Endothelial cell of umbilical vein (primary cell): Measurements from ENCODE around the gene LDLRAD4.

ENCODE experiments used
- EZH2 ChIP-seq: IDR thresholded peaks from 2 replicates; pipeline ENCODE4 v1.6.1; 2012; ENCODE audit warnings: borderline replicate concordance, low read depth, mild to moderate bottlenecking, moderate library complexity, low read length, inconsistent platforms; ENCODE audit not compliant: severe bottlenecking
- FOS ChIP-seq: IDR thresholded peaks from 2 replicates; pipeline ENCODE4 v1.6.1; 2011; ENCODE audit warnings: mild to moderate bottlenecking, low read length, moderate library complexity, borderline replicate concordance; ENCODE audit not compliant: insufficient read depth
- GATA2 ChIP-seq: IDR thresholded peaks from 2 replicates; pipeline ENCODE4 v1.7.0; 2011; ENCODE audit warnings: low read depth, mild to moderate bottlenecking, moderate library complexity, mixed read lengths, low read length; ENCODE audit not compliant: insufficient read length, insufficient read depth
- JUN ChIP-seq: IDR thresholded peaks from 2 replicates; pipeline ENCODE4 v1.6.1; 2011; ENCODE audit warnings: borderline replicate concordance, low read depth; ENCODE audit not compliant: insufficient read length, insufficient read depth
- POLR2A ChIP-seq: IDR thresholded peaks from 2 replicates; pipeline ENCODE4 v1.6.1; 2012; ENCODE audit warnings: low read depth, mild to moderate bottlenecking, control low read depth, low read length
- POLR2AphosphoS5 ChIP-seq: IDR thresholded peaks from 2 replicates; pipeline ENCODE4 v1.6.1; 2012; ENCODE audit warnings: low read depth, mild to moderate bottlenecking, control low read depth, low read length, moderate library complexity; ENCODE audit not compliant: insufficient read depth
- TF ChIP-seq, protein P1 (sequence below), 2 donors: IDR thresholded peaks; 1 replicate in 1 of 2; 2 replicates in 1 of 2; pipeline ENCODE4 v1.5.1; 2011; ENCODE audit warnings: low read length in 2 of 2, mild to moderate bottlenecking in 2 of 2, moderate library complexity in 2 of 2, control low read depth in 1 of 2, inconsistent platforms in 1 of 2, low read depth in 1 of 2; ENCODE audit not compliant: insufficient read depth in 1 of 2; ENCODE audit errors: extremely low read depth in 1 of 2

DNA sequence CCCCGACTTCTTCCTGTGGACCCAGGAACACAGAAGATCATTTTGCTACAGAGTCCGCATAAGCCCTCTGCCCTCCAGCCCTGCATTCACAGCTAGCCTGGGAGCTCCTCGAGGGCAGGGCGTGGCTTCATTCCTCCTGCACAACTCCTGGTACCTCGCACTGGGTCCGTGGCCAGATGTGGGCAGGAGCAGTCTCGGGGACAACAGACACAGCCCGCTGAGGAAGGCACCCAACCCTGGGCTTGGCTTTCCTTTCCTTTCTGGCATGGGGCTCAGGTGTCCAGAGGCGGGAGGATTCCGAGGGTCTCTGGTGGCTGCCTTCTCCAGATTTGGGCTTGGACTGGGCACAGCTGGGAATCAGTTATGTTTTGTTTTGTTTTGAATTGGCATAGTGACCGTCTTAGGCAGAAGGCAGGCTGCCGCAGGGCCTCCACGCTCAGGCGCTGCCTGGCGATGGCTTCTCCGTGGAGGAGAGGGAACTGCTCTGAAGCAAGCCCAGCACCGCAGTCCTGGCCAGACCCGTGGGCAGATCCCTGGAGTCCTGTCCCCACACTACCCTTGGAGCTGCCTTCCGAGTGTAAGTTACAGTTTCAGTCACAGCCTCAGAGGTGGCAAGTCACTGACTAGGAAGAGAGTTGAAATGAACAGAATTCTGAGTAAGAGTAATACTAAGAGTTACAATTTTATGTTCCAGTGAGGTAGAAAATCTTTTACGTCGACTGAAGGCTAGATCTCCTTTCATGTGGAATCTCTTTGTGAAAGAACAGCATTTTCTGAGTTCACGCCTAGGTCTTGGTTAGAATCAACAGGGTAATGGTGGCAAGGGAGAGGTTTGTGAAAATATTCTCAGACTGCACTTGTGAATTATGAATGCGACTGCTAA lies 47.9 kb downstream of the LDLRAD4 start:
- TF ChIP-seq, protein P1, sequence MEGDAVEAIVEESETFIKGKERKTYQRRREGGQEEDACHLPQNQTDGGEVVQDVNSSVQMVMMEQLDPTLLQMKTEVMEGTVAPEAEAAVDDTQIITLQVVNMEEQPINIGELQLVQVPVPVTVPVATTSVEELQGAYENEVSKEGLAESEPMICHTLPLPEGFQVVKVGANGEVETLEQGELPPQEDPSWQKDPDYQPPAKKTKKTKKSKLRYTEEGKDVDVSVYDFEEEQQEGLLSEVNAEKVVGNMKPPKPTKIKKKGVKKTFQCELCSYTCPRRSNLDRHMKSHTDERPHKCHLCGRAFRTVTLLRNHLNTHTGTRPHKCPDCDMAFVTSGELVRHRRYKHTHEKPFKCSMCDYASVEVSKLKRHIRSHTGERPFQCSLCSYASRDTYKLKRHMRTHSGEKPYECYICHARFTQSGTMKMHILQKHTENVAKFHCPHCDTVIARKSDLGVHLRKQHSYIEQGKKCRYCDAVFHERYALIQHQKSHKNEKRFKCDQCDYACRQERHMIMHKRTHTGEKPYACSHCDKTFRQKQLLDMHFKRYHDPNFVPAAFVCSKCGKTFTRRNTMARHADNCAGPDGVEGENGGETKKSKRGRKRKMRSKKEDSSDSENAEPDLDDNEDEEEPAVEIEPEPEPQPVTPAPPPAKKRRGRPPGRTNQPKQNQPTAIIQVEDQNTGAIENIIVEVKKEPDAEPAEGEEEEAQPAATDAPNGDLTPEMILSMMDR (IDR thresholded peaks at IDR 0.05; ENCODE audit: extremely low read depth in 1 of 2, insufficient read depth in 1 of 2, low read depth in 1 of 2, low read length in 2 of 2) = no peak
- TF ChIP-seq EZH2 (no peak), JUN (no peak), POLR2AphosphoS5 (no peak), GATA2 (no peak), POLR2A (no peak), FOS (no peak)
